ENCODE measurements around the gene EMP1.

EMP1 gene

GRCh38 chr12:13222076-13222475, 25.6 kb downstream of the EMP1 start:
- DNase-seq (ENCODE audit: low read depth in 2 of 2), result no peak

GRCh38 chr12:13223179-13223804, 26.8 kb downstream of the EMP1 start:
- no peak for DNase-seq (ENCODE audit: low read depth in 2 of 2)

DNA sequence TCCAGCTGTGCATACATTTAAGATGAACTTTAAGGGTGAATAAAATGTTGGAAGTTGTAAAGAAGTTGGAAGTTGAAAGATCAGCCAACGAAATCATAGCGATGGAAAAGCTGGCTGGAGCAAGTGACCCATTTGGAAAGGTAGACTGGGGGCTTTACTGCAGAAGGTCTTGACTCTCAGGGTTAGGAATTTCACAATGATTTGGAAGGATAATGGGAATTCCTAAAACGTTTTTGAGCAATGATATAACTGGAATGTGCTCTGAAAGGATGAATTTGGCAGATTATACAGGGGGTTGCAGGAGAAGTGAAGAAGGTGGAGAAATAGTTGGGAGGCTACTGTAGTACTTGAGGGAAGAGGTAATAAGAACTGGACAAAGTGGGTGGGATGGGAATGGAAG, 27.4 kb downstream of the EMP1 start:
- no peak for DNase-seq (ENCODE audit: low read depth in 2 of 2)

DNA sequence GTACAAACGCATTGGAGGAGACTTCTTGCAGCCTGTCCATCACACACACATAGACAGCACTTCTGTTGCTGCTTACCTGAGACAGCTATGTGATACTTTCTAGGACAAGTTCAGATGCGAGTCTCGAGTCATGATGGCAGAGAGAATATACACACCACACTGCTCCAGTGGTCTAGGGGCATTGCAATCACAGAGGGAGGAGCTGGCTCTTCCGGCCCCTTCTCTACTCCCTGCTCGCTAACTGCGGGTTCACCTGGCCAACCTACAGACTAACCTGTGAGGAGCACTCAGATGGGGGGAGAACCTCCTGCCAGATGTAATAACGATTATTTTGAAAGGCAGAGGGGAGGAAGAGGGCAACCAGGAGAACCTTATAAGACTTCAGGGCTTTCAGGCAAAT, 30.7 kb downstream of the EMP1 start:
- no peak for DNase-seq (ENCODE audit: low read depth in 2 of 2)

- DNase-seq (ENCODE audit: low read depth in 2 of 2), result no peak
Observed at GRCh38 chr12:13228579-13228978, 32.1 kb downstream of the EMP1 start.

DNA sequence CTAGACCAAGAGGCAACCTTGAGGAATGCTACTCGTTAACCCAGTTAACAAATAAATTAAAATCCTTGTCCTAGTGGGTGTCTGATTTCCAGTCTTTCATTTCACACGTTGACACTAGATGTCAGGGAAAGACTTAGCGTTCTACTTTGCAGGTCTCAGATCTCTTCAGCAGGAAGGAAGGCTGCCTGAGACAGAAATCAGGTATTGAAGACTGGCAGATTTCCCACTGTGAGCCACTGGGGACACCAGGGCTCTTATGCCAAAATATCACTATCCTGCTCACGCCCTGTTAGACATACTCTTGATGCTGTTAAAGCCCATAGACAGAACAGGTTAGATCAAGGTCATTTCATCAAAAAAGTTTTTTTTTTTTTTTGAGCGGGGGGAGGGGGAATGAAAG, 33.0 kb downstream of the EMP1 start:
- DNase-seq (ENCODE audit: low read depth in 2 of 2), result no peak

- no peak for DNase-seq (ENCODE audit: low read depth in 2 of 2)
Observed at GRCh38 chr12:13230500-13230899, 34.0 kb downstream of the EMP1 start.

- DNase-seq (ENCODE audit: low read depth in 2 of 2), result peak in 1 of 2 donors; percentile 22
Observed at GRCh38 chr12:13233830-13234641, 37.5 kb downstream of the EMP1 start.

DNA sequence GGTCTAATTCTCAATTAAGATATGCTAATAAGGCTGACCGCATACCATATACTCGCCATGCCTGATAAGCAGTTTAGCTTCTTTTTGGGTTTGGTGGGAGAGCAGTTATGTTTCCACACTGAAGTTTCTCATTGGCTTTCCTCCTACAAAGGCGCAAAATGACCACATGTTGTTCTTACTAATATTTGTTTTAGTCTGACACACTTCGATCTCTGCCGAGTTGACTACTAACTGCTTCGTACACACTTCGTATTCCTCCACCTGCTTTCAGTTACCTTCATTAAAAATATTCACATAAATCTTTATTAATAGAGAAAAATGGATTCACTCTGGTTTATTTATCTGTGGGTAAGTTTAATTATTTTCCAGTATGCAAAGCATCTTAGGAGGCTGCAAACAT, 41.7 kb downstream of the EMP1 start:
- no peak for DNase-seq (ENCODE audit: low read depth in 2 of 2)

DNA sequence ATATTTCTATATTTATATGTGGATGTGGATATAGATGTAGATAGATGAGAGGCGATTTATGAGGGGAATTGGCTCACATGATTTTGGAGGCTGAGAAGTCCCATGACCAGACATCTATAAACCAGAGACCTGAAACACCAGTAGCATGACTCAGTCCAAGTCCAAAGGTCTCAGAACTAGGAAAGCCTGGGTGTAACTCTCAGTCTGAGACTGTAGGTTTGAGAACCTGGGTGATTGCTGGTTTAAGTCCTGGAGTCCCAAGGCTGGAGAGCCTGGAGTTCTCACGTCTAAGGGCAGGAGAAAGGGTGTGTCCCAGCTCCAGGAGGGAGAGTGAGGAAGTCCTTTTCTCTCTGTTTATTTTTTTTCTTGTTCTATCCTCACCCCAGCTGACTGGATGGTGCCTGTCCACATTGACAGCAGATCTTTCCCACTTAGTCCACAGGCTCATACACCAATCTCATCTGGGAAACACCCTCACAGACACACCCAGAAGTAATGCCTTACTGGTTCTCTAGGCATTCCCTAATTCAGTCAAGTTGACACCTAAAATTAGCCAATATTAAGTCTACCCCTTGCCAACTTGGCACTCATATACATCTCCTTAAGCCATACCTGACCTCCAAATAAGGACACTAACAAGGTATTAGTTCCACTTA, 45.4 kb downstream of the EMP1 start:
- no peak for DNase-seq (ENCODE audit: low read depth in 2 of 2)

DNA sequence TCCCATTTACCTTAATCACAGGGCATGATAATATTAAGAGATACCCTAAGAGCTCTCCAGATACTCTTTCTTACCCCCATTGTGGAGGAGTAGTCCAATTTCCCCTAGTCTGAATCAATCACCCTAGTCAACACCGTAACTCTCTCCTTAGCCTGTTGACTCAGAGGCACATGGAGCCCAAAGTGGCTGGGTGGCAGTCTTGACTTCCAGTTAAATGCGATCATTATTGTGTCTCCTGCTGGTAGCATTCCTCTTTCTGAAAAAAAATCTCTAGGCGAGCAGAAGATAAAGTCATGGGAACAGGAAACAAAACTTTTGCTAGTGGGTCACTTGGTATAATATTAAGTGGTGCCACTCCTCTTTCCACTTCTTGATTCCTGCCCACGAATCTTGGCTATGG, 46.4 kb downstream of the EMP1 start:
- no peak for DNase-seq (ENCODE audit: low read depth in 2 of 2)

- DNase-seq (ENCODE audit: low read depth in 2 of 2), result no peak
Observed at GRCh38 chr12:13243516-13244070, 47.1 kb downstream of the EMP1 start.

DNA sequence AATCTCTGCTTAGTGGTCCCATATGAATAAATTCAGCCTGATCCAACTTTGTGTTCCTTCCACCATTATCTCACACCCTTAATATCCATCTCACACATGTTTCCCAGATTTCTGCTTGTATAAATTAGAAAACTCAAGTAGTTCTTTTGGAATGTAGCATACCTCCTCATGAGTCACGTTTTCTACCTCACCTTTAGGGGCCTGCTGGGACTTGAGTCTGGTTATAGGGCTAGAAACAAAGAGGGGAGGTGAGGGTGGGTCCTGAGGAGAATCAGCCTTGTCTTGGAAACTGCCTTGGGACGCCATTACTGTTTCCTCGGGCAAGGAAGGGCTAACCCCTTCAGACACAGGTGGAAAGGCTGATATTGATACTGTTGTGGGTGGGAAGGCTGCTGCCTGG, 51.1 kb downstream of the EMP1 start:
- no peak for DNase-seq (ENCODE audit: low read depth in 2 of 2)

DNA sequence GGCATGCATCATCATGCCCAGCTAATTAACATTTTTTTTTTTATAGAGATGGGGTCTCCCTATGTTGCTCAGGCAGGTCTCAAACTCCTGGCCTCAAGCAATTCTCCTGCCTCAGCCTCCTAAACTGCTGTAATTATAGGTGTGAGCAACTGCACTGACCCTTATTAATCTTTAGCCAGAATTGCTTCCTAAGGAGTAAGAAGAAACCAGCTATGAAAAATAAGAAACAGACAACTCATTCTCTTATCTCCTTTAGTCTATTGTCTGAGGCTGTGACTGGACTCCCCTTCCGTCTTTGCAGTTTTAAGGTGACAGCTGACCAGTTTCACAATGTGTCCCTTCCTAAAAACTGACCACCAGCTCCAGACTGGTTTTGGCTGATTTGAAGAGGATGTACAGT, 52.4 kb downstream of the EMP1 start:
- DNase-seq (ENCODE audit: low read depth in 2 of 2), result no peak

DNA sequence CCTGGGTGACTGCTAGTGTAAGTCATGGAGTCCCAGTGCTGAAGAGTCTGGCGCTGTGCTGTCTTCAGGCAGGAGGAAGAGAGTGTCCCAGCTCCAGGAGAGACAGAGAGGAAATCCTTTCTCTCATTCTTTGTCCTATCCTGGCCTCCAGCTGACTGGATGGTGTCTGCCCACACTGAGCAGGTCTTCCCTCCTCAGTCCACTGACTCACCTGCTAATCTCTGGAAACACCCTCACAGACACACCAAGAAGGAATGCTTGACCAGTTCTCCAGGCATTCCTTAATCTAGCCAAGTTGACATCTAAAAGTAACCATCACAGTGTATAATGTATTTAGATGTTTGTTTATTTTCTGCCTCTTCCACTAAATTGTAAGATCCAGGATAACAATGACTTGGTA, 53.9 kb downstream of the EMP1 start:
- DNase-seq (ENCODE audit: low read depth in 2 of 2), result no peak

- DNase-seq (ENCODE audit: low read depth in 2 of 2), result no peak
Observed at GRCh38 chr12:13251521-13251920, 55.0 kb downstream of the EMP1 start.

DNA sequence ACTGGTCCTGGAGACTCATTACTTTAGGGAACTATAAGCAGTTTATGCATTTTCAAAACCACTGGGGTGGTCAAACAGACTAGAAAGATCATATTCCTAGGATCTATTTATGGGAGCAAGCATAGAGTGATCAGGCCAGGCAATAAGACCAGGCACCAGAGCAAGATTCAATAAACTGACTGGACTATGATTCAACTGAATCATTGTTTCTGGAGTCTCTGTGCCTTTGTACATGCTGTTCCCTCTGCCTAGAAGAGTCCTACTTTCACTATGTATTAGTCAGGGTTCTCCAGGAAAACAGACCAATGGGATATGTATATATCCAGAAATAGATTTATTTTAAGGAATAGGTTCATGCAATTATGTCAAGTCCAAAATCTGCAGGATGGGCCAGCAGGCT, 55.5 kb downstream of the EMP1 start:
- DNase-seq (ENCODE audit: low read depth in 2 of 2), result no peak

DNA sequence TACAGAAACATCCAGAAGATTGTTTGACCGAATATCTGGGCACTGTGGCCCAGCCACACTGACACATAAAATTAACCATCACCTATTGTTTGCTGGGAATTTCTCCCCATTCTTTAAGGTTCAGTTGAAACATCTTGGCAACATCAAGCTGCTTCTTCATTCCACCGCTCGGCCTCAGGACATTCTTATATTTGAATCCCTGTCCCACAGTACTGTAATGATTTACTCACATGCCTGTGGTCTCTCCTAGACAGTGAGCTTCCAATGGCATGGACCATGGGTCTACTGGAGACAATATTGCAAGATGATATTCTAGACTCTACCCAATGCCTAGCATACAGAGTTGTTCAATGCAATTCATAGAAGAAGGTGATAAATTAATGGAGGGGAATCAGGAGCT, 56.1 kb downstream of the EMP1 start:
- no peak for DNase-seq (ENCODE audit: low read depth in 2 of 2)

DNA sequence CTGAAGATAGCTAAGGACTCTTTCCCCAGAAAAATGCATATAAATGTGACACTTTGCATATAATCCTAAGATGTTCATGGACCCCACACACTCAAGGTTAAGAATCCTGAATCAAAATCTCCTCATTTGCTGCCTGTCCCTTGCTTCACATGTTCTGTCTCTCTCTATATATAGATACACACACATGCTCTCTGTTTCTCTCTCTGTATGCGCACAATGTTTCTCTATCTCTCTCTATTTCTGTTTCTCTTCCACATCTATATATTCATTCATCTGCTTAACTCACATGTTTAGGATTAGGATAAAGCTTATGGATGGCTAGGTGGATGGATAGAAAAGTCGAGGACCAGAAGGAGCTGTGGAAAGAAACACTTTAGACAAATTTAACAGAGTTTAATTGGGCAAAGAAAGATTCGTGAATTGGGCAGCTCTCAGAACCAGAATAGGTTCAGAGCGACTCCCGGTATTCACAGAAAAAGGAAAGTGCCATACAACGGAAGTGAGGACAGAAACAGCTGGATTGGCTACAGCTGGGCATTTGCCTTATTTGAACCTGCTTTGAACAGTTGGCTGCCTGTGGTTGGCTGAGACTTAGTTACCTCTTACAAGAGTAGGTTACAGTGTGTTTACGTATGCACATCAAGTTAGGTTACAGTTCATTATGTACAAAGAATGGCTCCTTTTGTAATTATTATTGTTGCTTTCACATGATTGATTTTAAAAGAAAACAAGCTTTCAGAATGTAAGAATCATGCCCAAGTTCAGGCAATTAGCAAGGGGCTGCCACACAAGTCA, 57.6 kb downstream of the EMP1 start:
- DNase-seq (ENCODE audit: low read depth in 2 of 2), result no peak

DNA sequence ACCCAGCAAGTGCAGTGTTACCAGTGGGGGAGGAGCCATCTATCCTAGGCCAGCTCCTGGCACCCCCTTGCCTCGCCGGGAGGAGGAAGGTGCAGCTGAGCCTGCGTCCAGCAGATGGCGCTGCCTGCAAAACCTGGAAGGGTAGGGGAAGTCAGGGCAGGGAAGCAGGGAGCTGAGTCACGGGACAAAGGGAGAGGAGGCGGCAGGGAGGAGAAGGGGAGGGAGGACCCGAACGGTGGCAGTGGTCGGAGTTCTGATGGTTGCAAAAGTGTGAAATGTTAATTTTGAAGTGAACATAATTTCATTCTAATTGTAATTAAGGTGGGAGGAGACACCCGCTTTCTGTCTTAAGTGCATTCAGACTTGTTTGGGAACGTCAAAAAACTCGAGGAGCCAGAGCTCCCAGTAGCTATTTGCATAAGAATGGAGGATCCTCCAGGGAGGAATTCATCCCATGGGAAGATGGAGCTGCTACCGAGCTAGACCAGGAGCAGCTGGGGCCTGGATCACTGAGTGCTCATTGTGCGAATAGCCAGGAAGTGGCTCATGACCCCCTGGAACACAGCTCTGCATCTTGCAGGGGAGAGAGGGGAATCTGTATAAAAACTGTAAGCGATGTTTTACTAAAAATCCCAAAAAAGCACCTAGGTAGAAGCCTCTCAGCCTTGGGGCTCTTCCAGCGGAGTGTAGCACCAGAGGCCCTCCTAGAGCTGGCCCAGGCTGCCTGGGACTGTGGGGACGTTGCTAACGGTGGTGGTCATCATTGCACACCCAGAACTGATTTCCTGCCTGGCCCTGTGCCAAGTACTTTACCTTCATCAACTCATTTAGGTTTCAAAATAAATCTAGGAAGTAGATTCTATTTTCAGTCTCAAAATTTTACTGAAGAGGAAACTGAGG, 59.5 kb downstream of the EMP1 start:
- peak; percentile 72 to 83 for DNase-seq (ENCODE audit: low read depth in 2 of 2)

GRCh38 chr12:13256692-13257045, 60.1 kb downstream of the EMP1 start:
- no peak for DNase-seq (ENCODE audit: low read depth in 2 of 2)

All from stimulated activated CD4-positive, alpha-beta T cell treated with anti-CD3 and anti-CD28 coated beads, Interleukin-15, amount 100 ng/mL, for 48 hours (primary cell).